ENCODE measurements around the gene CCT3.

DNA sequence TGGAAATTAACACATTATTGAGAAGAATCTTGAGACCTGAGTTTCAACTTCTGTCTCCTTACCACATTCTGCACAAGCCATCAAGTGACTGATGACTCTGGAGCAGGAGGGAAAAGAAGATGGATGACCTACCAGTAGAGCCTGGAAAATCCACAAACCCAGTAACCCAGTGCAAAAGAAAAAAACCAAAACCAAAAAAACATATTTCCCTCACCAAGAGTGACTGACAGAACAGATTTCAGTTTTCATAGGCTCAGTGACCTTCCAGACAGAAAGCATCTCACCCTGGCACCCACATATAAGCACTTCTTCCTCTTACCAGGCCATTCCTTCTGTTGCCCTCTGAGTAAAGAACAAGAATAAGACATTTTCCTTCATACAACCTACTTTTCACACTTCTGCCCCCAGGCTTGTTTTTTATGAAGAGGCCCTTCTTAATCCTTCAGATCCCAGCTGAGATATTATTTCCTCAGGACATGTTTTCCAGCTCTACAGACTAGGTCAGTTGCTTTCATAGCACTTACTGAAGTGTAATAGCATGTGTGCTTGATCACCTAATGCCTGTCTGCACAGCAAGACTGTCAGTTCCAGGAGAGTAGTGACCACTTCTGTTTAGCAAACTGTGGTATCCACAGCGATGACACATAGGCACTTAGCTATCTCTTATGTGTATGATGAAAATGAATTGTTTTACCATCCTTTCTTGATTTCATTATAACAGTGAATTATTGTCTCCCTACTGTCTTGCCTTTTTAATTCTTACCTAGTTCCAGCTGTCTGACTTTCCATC is 4.3 kb upstream of the CCT3 start:
- TF ChIP-seq, protein P1, sequence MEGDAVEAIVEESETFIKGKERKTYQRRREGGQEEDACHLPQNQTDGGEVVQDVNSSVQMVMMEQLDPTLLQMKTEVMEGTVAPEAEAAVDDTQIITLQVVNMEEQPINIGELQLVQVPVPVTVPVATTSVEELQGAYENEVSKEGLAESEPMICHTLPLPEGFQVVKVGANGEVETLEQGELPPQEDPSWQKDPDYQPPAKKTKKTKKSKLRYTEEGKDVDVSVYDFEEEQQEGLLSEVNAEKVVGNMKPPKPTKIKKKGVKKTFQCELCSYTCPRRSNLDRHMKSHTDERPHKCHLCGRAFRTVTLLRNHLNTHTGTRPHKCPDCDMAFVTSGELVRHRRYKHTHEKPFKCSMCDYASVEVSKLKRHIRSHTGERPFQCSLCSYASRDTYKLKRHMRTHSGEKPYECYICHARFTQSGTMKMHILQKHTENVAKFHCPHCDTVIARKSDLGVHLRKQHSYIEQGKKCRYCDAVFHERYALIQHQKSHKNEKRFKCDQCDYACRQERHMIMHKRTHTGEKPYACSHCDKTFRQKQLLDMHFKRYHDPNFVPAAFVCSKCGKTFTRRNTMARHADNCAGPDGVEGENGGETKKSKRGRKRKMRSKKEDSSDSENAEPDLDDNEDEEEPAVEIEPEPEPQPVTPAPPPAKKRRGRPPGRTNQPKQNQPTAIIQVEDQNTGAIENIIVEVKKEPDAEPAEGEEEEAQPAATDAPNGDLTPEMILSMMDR (IDR thresholded peaks at IDR 0.05): no peak
- no peak for TF ChIP-seq POLR2A (IDR thresholded peaks at IDR 0.05)

Data from tibial nerve (tissue), 3 donors.